HepG2 (cell line): ENCODE results near the gene NGF.

Experiments
- EZH2 ChIP-seq: conservative IDR thresholded peaks from 2 replicates; pipeline ENCODE4 v1.6.1; 2012; ENCODE audit warnings: mild to moderate bottlenecking, low read depth, low read length, moderate library complexity
- POLR2A ChIP-seq, 2 experiments: IDR thresholded peaks; 2 replicates each; pipeline ENCODE4 v1.6.1; 2011; ENCODE audit warnings: low read depth in 2 of 2, low read length in 2 of 2, mild to moderate bottlenecking in 1 of 2, moderate library complexity in 1 of 2; ENCODE audit not compliant: insufficient read depth in 1 of 2
- POLR2AphosphoS5 ChIP-seq: IDR thresholded peaks from 2 replicates; pipeline ENCODE4 v1.6.1; 2012; ENCODE audit warnings: low read depth, low read length
- SUZ12 ChIP-seq: fragments of 150-350 bp; IDR thresholded peaks from 2 replicates; pipeline ENCODE4 v1.6.1; 2014; ENCODE audit warnings: low read depth, low read length
- TCF7 ChIP-seq: sonication (generic); IDR thresholded peaks from 2 replicates; pipeline ENCODE4 v1.6.1; 2016; ENCODE audit warnings: antibody characterized with exemption, low read depth
- ZNF274 ChIP-seq: sonication (generic); formaldehyde crosslinking; IDR thresholded peaks from 2 replicates; pipeline ENCODE4 v1.5.1; 2020; ENCODE audit warnings: mild to moderate bottlenecking, missing genetic modification reagents
- ZNF562 ChIP-seq: sonication (generic); formaldehyde crosslinking; IDR thresholded peaks from 2 replicates; pipeline ENCODE4 v1.8.0; 2022; ENCODE audit warnings: missing genetic modification reagents, borderline replicate concordance
- ZNF607 ChIP-seq: sonication (generic); formaldehyde crosslinking; IDR thresholded peaks from 2 replicates; pipeline ENCODE4 v1.5.1; 2020; ENCODE audit warnings: missing genetic modification reagents, mild to moderate bottlenecking, borderline replicate concordance
- ZNF83 ChIP-seq: sonication (generic); formaldehyde crosslinking; IDR thresholded peaks from 2 replicates; pipeline ENCODE4 v1.4.0; 2020; ENCODE audit warnings: missing genetic modification reagents, mild to moderate bottlenecking, borderline replicate concordance
- ZZZ3 ChIP-seq: sonication (generic); formaldehyde crosslinking; IDR thresholded peaks from 2 replicates; pipeline ENCODE4 v1.4.0; 2020; ENCODE audit warnings: missing genetic modification reagents, mild to moderate bottlenecking, borderline replicate concordance
- TF ChIP-seq, protein P1 (sequence below): sonication (generic); formaldehyde crosslinking; IDR thresholded peaks from 2 replicates; pipeline ENCODE4 v1.5.0; 2020; ENCODE audit warnings: mild to moderate bottlenecking, missing genetic modification reagents, moderate library complexity

DNA sequence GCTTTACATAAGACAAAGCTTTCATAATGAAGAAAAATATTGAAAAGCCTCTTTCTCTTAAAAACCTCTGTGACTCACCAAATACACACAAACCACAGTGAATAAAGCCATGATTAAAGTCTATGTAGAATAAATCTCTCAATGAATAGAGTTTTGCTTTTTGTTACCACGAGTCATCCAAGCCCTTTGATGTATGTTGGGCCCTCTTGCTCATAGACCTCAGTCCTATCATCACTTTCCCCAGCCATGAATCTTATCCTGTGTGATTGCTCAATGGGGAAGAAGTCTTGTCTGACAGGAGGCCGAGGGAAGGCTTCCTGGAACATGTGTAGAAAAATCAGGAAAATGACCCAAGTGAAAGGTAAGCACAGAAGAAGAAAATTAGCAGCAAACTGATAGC, 60.8 kb downstream of the NGF start:
- no peak for TF ChIP-seq ZNF562 (CRISPR knock-in tag)
- TF ChIP-seq ZNF607 (CRISPR knock-in tag) = no peak
- no peak for TF ChIP-seq POLR2A (IDR thresholded peaks at IDR 0.05; ENCODE audit: insufficient read depth in 1 of 2, low read depth in 2 of 2, low read length in 2 of 2)
- TF ChIP-seq, protein P1, sequence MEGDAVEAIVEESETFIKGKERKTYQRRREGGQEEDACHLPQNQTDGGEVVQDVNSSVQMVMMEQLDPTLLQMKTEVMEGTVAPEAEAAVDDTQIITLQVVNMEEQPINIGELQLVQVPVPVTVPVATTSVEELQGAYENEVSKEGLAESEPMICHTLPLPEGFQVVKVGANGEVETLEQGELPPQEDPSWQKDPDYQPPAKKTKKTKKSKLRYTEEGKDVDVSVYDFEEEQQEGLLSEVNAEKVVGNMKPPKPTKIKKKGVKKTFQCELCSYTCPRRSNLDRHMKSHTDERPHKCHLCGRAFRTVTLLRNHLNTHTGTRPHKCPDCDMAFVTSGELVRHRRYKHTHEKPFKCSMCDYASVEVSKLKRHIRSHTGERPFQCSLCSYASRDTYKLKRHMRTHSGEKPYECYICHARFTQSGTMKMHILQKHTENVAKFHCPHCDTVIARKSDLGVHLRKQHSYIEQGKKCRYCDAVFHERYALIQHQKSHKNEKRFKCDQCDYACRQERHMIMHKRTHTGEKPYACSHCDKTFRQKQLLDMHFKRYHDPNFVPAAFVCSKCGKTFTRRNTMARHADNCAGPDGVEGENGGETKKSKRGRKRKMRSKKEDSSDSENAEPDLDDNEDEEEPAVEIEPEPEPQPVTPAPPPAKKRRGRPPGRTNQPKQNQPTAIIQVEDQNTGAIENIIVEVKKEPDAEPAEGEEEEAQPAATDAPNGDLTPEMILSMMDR (CRISPR knock-in tag) = no peak
- no peak for TF ChIP-seq ZZZ3 (CRISPR knock-in tag)
- no peak for TF ChIP-seq POLR2AphosphoS5
- no peak for TF ChIP-seq EZH2
- TF ChIP-seq SUZ12 = no peak
- TF ChIP-seq TCF7 = no peak
- TF ChIP-seq ZNF274 (CRISPR knock-in tag) = no peak
- no peak for TF ChIP-seq ZNF83
